ENCODE results near the gene RPGR.

Gene RPGR

DNA sequence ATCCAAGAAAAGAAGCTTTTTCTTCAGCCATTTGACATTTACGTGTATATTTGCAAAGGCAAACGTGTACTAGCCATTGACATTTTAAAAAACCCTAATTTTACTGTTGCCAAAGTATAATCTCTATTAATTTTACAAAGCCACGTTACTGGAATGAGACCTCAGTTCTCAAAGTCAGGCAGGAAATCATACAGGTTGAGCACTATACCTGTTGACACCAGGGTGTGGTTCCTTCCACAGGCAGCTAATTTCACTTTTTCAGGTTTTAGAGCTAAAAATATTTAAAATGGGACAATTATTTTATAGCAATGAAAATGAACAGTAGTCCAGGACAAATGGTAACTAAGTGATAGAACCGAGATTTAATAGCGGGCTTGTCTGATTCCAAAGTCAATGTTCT, 6.5 kb downstream of the RPGR start:
- DNase-seq (ENCODE audit: low read depth in 3 of 3), result no peak

DNA sequence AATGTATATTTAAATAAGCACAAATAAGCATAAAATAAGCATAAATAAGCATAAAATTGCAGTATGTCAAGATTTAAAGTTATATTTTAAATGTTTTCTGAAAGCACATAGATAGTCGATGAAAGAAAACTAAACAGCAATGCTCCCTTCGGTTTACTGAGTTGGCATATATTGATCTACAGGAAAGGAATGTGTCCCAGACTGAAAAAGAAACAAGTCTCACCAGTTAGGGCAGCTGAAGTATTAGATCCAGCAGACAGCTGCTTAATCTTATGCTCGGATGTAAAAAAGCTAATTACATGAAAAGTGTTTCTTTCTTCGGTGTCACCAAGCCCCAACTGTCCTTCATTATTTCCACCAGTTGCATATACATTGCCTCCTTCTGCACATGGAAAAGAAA, 8.7 kb downstream of the RPGR start:
- DNase-seq (ENCODE audit: low read depth in 3 of 3), result no peak

DNA sequence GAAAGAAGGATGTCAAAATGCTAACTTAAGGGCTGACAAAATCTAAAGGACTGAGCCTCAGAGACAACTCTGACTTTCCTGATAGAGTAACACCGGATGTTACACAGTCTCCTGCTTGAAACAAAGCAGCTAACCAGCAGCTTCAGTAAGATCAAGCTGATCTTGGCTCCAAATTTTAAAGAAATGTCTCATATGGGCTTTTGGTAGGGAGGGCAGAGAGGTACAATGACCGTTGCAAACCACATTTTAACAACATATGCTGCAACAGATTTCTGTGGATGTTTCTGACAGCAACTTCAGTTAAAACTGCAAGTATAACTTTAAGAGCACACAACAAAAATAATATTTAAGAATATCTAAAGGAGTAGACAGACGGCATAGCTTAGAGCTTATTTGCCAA, 9.1 kb downstream of the RPGR start:
- DNase-seq (ENCODE audit: low read depth in 3 of 3), result no peak

DNA sequence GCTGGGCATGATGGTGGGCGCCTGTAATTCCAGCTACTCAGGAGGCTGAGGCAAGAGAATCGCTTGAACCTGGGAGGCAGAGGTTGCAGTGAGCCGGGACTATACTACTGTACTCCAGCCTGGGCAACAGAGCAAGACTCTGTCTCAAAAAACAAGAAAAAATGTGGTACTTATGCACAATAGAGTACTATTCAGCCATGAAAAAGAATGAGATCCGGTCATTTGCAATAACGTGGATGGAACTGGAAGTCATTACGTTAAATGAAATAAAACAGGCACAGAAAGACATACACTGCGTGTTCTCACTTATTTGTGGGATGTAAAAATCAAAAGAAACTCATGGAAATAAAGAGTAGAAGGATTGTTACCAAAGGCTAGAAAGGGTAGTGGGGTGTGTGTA, 12.1 kb downstream of the RPGR start:
- no peak for DNase-seq (ENCODE audit: low read depth in 3 of 3)

DNA sequence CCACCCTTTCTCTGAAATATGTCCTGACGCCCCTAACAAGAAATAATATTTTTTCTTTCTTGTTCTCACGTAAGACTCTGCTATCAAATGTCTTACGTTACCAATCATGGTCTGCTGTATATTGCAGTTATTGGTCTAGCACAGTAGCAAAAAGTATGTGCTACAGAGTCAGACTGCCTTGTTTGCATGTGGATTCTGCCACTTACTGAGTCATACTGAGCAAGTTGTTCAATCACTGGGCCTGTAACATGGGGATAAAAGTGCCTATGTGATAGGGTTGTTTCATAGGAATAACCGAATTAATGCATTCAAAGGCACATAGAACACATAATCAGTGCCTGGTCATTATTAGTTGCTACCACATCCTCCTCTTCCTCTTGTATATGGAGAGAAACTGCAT, 14.1 kb downstream of the RPGR start:
- DNase-seq (ENCODE audit: low read depth in 3 of 3), result no peak

DNA sequence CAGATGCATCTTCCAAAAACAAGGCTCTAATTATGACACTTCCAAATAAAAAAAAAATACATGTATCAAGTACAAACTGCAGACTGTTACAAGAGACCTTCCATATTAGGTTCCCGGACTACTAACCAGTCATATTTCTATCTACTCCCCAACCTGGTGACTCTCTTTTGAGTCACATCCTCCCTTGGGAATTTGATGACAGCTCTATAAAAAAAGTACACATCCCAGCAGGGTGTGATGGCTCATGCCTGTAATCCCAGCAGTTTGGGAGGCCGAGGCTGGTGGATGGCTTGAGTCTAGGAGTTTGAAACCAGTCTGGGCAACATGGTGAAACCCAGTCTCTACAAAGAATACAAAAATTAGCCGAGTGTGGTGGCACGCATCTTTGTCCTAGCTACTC, 14.9 kb downstream of the RPGR start:
- DNase-seq (ENCODE audit: low read depth in 3 of 3), result no peak

DNA sequence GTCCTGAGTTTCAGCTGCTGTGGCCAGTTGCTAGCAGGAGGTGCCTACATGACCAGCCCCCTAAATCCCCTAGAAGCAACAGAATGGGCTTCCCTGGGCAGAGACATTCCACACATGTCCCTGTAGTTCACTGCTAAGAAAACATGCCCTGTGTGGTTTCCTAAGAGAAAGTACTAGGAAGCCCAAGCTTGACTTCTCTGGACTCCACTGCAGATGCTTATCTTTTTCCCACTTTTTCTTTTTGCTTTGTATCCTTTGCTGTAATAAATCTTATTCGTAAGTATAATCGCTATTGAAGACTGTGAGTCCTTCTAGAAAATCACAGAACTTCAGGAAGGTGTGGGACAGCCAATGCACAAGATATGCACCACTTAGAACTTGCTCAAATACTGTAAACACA, 15.6 kb downstream of the RPGR start:
- DNase-seq (ENCODE audit: low read depth in 3 of 3), result no peak

DNA sequence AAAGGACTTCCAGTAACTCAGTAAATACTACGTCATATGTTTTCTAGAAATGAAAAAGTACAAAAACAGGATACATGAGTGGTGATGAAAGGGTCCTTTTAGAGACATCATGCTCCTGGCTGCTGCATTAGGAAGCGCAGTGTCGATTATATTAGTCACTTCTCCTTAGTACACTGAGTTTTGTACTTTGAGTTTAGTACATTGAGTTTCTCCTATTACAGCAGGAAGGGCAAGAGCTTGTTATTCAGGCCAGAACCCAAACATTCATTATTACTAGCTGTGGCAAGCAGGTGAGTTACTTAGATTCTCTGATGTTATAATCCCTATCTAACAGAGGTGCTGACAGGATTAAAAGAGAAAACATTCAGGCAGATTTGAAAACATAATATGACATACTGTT, 21.3 kb downstream of the RPGR start:
- DNase-seq (ENCODE audit: low read depth in 3 of 3), result no peak

DNA sequence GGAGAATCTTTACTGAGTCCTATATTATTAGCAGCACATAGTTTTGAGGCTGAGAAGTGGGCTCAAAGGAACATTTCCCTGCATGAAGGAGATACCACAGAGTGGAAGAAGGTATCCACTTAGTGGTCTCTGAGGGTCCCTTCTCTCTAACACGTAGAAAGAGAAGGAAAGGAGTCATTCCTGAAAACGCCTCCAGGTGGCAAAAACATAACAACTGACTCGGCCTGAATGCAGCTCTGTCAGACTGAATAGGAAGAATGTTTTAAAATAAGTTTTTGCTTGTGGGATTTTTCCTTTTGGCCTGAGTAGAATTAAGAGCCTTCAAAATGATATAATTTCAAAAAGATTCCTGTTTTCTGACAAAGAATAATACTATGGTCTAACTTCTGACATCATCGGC, 23.3 kb downstream of the RPGR start:
- DNase-seq (ENCODE audit: low read depth in 3 of 3), result no peak

DNA sequence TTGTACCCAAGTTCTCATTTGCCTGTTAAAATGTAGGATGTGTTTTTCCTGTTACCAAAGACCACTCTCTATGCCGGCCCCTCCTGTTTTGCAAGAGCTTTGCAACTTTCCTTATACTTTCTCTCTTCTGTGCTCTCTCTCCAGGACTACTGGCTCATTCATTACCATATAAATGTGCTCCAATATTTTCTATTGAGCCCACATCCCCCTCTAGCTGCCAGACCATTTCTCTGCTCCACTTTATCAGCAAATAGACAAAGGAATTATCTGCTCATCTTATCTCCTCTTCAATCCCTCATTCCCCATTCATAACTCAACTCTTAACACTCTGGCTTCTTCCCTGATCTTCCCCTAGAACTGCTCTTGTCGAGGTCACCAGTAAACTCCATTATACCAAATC, 33.6 kb downstream of the RPGR start:
- no peak for DNase-seq (ENCODE audit: low read depth in 3 of 3)

DNA sequence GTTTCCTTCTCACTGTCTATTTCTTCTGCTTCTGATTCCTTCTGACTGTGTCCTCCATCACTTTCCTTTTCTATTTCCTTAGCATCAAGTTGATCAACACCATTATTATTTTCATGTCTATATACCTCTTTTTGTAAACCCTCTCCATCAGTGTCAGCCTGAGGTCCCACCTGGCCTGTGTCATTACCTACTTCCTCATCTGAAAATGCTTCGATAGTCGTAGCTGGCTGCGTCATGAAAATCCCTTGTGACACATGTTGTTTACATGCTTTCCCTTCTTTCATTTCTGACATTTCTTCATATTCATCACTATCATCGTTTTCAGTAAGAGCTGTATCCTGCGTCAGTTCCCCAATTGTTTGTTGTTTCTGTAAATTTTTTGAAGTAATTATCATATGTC, 39.6 kb downstream of the RPGR start:
- DNase-seq (ENCODE audit: low read depth in 3 of 3), result no peak

DNA sequence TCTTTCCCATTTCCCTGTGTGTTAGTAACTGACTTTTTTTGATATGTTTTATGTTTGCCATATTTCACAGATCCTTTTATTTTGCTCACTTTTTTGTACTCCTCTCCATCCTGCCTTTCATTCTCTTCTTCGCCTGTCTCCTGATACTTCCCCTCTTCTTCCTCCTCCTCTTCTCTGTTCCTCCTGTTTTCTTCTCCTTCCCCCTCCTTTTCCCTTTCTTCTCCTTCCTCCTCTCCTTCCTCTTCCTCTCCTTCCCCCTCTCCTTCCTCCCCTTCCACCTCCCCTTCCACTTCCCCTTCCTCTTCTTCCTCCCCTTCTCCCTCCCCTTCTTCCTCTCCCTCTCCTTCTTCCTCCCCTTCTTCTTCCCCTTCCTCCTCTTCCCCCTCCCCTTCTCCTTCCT, 41.7 kb downstream of the RPGR start:
- no peak for DNase-seq (ENCODE audit: low read depth in 3 of 3)

DNA sequence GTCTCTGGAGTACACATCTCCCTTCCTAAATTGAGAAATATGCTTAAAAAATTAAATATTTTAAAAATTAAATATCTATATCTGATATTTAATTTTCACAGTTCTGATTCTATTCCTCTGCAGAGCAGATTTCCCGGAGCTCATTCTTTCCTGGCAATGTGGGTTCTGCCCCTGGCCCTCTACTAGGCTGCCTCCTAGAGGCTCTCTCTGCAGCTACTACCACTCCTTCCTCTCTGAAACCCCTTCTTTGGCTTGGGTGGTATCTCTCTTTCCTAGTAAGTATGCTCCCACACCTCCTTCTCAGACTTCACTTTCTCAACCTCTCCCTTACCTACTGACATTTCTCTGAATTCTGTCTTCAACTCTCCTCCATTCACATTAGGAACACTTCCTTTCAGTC, 45.3 kb downstream of the RPGR start:
- DNase-seq (ENCODE audit: low read depth in 3 of 3), result no peak

DNA sequence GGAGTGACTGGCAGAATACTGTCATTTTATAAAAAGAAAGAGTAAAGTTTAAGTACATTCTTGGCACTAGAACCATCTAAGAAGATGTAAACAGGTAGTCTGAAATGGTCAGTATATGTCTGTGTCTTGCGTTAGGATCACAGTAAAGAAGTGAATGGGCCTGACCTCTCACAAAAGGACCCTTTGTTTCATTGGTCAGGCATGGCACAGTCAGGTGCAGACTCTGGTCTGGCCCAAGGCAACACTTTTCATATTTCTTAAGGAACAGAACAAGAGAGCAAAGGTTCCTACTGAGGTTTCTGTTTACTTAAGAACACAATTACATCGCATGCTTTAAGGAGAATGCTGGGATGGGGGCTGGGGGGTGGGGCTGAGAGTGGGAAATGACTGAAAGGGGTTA, 48.1 kb downstream of the RPGR start:
- DNase-seq (ENCODE audit: low read depth in 3 of 3), result no peak

DNA sequence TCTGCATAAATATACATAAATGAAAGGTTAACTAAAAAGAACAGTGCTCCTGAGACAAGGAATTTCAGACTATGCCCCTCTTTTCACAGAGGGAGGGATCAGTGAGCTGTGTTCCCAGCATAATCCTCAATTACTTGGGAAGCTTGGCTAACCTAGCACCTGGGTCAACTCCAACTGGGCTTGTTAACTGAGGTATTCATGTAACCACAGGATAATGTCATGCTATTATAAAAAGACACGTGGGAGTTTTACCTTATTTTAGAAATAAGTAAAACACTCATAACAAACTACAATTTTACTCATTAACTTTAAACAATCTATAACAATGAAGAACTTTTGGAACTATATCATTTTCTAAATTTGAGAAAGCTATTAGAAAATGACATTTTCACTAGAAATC, 48.6 kb downstream of the RPGR start:
- no peak for DNase-seq (ENCODE audit: low read depth in 3 of 3)

DNA sequence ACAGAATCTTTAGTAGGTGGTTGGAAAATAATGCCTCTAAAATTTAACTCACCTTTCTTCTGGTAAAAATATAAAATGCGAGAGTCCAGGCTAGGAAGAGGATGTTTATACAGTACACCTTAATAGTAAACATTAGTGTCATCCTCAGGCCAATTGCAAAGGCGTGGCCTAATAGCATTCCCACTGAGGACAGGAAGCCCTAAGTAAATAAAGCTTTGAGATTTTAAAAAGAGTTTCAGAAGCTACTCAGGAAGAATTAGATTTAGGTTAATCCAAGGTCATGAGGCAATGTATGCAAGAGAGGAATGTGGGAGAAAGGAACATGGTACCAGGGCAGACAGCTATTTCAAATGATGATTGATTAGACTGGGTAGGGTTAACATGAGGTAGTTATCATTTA, 49.5 kb downstream of the RPGR start:
- no peak for DNase-seq (ENCODE audit: low read depth in 3 of 3)

DNA sequence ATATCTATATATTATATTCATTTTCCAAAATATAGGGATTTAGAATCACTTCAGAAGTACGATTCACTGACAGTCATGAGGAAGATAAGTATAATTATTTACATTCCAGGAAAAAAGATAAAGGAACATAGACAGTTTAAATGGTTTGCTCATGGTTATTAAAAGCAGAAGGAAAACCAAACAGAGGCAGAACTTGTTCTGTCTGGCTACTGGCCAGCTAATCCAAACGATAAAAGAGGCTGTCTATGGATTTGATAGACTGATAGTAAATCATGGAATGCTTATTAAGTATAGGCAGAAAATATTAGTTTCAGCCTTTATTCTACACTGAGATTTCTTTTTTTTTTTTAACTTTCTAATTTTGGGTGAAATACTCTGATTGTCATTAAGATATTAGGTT, 50.2 kb downstream of the RPGR start:
- no peak for DNase-seq (ENCODE audit: low read depth in 3 of 3)

DNA sequence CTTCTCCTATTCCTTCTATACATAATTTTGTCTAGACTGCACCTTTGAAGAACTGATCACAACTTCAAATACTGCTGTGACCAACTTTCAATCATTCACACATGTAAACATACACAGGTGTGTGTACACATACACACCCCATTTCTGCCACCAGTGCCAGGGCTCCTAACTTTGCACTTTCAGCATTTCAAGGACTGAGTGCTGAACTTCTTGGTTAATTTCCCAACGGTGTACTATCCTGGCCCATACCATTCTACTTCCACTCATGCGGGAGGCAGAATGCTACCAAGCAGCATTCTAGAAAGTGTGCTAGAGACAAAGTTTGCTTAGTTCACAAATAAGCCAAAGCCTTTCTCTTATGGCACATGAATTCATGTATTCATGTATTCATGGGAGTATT, 51.2 kb downstream of the RPGR start:
- DNase-seq (ENCODE audit: low read depth in 3 of 3), result no peak

DNA sequence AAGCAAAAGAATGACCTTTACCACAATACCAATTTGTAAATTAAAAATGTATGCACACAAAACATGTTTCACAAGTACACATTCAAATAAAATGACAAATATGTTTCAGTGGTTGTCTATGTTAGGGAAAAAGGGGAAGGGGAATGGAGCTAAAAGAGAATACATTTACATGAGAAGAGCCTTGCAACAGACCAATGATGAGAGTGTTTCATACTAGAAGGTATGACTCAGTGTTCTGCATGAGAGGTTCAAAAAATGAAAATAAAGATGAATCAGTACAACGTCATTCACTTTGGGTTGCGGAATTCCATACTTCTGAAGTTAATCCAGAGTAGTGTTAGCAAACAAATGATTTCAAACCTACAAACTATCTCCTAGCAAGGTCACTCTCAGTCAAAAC, 51.7 kb downstream of the RPGR start:
- DNase-seq (ENCODE audit: low read depth in 3 of 3), result no peak

DNA sequence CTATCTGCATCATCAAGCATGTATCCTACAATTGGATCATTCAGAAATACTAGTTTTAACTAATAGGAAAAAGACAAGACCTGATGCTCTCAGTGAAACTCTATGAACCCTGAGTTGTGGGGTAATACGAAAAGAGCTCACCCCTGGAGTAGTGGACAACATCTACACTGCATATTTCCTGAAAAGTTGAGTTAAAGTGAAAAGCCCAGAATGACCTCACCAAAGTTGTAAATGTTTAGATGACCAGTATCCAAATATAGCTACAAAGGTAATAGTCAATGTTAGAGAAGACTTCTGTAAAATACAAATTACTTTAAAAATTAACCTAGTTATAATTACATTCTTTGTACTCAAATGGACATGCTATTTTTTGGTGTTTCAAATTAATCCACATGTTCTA, 53.9 kb downstream of the RPGR start:
- no peak for DNase-seq (ENCODE audit: low read depth in 3 of 3)

DNA sequence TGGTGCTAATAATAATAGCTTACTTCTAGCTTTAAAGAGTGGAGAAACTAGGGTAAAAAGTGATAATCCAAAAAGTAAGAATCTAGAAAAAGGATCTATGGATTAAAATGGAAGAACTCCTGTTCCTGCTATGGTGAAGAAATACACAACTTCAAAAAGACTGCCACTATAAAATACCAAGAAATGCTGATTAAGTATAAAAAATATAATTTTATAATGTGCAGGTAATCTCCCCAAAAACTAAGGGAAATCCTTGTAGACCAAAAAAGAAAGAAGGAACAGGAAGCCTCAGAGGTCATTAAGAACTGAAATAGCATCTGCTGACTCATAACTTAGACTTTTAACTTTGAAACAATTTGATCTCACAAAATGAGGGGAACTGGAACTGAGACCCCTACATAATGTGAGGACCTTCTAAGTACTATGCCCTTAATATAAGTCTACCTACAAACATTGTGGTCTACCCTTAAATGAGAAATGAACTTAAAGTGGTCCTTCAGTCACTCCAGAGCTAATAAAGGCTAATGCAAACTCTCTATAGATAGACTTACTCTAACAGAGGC, 56.1 kb downstream of the RPGR start:
- DNase-seq (ENCODE audit: low read depth in 3 of 3), result no peak

DNA sequence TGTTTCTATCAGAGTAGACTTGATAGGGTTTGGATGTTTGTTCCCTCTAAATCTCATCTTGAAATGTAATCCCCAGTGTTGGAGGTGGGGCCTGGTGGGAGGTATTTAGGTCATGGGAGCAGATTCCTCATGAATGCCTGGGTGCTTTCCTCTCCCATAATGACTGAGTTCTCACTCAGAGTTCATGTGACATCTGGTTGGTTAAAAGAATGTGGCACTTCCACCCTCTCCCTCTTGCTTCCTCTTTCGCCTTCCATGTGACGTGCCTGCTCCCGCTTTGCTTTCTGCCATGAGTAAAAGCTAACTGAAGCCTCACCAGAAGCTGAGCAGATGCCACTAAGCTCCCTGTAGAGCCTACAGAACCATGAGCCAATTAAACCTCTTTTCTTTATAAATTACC, 59.3 kb downstream of the RPGR start:
- no peak for DNase-seq (ENCODE audit: low read depth in 3 of 3)

DNA sequence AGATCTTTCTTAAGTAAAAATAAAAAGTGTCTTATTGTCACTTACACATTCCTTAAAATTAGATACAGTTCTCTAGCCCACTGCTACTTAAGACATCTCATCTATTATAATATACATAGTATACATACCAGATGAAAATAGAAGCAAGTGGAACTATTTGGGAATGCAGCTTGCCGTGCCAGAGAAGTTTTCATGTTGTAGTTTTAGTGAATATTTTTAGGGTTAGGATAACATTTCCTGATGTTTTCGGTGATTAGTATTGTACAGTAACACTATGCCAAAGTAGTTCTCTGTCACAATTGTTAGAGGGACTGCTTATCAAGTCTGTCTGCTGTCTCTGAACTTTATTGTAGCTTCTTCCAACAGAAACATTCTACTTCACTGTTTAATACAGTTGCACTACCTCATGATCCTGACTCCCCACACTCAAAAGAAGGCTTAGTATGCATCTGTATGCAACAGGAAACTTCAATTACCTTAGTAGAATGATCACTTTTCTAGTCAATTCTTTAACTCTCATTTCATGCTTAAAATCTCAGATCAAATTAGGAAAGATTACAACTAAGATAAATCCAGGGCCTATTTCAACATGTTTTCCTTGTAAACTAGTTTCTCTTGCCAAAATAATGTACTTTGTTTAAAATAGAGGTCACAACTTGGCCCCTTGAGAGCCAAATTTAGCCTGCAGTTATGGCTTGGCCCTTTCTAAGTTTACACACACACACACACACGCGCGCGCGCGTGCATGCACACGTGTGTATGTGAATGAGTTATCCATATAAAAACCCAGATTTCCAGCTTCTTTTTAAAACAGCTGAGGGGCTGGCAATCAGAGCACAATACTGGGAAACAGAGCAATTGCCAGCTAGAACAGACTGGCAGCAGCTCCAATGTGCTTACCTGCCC, 64.3 kb downstream of the RPGR start:
- DNase-seq (ENCODE audit: low read depth in 3 of 3), result no peak

DNA sequence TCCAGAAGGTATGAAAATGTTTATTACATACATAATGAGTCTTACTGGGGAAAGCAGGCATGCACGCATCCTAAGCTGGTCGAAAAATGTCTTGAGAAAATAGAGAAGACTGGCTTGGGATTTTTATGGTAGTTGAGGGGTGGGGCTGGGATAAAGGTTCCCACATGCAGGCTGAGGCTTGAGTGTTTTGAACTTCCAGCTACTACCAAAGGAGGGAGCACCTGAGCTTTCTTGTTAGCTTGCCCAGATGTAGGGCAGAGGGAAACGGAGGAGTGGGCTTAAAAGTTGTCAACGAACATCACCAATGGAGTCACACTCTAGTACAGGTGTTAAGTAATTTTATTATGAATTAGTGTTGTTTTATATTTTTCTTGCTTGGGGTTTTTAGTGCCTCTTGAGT, 67.1 kb downstream of the RPGR start:
- DNase-seq (ENCODE audit: low read depth in 3 of 3), result no peak
